ENCODE measurements around the gene ADAMTSL2.

ADAMTSL2 gene

DNA sequence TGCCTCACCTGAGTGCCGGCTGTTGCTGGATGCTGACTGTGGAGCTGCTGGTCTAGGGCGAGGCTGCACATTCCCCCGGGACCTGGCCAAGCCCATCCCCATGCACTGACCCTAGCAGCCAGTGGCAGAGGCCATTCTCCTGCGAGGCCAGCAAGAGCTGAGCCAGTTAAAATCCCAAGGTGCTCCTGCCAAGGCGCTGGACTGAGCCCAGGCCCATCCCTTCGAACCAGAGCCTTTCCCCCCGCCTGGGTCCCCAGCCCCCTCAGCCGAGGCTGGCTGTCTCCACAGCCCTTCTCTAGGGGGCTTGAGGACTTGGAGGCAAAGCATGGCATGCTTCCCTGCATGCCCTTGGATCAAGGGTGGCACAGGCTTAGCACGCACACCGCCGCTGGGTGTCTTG, 1.6 kb downstream of the ADAMTSL2 start:
- DNase-seq = no peak

DNA sequence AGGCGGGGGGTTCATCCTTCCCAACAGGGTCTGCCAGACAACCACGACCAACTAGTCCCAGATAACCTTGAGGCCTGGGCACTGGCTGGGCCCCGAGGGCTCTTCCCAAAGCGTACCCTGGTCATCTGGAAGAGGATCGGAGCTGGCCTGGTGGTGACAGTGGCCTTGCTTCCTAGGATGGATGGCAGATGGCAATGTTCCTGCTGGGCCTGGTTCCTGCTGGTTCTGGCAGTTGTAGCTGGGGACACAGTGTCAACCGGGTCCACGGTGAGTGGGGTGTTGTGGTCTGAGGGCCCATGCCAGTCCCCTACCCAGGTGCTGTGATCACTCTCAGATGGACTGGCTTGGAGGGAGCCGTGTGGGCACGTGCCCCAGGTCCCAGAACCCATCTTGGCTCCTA, 2.0 kb downstream of the ADAMTSL2 start:
- DNase-seq = no peak

DNA sequence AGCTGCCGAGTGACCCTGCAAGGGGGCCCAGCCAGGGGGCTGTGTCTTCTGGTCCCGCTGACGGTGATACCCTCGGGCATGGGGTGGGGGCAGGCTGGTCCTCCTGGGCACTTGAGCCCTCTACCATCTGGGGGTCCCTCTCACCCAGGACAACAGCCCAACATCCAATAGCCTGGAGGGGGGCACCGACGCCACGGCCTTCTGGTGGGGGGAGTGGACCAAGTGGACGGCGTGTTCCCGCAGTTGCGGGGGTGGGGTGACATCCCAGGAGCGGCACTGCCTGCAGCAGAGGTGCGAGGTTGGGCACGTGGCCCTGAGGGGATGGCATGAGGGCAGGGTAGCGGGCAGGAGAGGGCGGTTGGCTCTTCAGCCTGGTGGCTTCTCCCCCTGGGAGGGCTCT, 2.8 kb downstream of the ADAMTSL2 start:
- DNase-seq = no peak

DNA sequence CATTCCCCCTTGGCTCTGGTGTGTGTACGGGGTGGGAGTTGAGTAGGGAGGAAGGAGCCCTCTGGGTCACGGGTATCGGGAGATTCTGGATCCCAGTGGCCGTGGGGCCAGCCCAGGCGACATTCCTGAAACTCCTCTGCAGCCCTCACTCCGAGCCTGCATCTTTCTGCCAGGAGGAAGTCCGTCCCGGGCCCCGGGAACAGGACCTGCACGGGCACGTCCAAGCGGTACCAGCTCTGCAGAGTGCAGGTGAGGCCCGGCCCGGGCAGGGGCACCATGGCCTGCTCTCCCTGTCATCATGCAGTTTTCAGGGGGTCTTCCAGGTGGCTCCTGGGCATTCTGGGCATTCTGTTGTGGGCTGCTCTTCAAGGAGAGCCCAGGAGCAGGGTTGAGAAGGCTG, 3.7 kb downstream of the ADAMTSL2 start:
- DNase-seq = no peak

DNA sequence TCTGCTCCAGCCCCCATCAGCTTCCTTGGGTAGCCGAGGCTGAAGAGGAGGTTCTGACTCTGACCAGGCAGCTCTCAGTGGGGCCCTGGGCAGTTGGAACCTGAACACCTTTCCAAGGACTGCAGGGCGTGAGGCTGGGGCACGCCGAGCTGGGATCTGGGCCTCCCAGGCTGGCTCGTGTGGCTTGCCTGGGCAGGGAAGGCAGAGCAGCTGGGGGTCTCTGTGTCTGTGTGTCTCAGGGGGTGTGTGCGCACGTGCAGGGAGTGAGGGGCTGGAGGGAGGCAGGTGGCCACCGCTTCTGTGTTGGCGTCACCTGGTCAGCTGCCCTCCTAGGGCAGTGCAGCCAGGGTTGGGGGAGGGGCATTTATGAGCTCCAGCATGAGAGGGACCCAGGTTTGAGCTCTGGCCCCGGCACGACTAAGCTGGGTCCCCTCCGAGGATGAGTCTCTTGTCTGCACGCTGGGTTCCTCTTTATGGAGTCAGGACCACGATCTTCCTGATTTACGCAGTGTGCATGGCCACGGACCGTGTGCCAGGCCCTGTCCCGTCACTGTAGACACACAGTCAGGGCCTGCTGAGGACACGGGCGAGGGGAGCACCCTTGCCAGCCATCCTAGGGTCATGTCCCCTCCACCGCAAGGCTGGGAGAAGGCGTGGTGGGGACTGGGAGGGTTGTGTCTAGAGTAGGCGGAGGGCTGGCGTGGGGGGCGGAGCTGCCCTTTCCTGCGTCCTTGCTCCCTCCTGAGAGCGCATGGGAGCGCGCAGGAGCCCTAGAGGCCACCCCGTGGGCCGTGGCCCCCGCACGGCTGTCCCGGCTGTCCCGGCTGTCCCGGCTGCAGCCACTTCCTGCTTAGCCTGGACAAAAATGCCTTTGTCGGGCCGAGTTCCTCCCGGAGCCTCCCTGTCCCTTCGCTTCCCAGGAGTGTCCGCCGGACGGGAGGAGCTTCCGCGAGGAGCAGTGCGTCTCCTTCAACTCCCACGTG, 4.6 kb downstream of the ADAMTSL2 start:
- no peak for DNase-seq

DNA sequence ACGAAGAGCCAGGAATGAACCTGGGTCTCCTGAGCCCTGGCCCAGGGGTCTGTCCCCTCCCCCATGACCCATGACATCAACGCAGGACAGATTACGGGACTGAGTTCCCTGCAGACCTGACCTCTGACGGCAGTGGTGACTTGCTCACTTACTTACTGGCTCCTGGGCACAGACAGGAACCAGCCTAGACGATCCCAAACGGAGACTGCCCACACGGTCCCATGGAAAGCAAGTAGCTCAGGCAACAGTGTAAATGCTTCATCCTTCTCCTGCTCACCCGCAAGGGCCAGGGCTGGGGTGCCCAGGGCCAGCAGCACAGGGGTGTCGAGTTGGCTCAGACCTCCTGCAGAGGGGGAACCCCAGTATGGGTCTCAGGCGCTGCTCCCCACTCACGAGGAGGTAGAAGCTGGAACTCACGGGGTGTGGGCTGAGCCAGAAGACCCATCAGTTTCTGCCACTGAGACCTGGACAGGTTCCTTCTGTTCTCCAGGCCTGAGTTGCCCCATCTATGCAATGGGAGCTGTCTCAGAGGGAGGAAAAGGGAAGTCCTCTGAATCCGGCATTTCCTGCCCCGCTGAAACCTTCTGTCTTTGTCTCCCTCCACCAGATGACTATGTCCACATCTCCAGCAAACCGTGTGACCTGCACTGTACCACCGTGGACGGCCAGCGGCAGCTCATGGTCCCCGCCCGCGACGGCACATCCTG, 5.6 kb downstream of the ADAMTSL2 start:
- no peak for DNase-seq

DNA sequence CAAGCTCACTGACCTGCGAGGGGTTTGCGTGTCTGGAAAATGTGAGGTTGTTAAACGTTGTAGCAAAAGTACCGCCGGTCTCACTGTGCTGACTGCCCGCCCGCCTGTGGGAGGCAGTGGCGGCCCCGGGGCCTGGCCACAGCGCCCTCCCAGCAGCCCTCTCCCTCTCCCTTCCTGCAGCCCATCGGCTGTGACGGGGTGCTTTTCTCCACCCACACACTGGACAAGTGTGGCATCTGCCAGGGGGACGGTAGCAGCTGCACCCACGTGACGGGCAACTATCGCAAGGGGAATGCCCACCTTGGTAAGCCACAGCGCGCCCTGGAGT, 6.2 kb downstream of the ADAMTSL2 start:
- DNase-seq = no peak

DNA sequence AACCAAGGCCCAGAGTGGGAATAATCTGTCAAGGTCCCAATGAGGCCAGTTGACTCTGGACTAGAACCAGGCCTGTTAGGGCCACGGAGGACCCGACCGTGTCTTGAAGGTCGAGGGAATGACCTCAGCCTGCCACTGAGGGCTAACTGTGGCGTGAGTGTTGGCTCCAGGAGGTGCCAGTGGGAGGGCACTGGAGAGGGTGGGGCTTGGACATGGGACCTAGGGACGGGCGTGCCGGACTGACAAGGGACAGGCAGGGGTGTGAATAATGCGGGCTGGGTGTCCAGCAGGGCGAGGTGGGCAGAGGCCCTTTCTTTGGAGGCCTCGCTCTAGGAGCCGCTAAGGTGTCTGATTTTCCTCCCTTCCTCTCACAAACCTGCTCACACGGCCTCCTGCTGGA, 7.5 kb downstream of the ADAMTSL2 start:
- no peak for DNase-seq

DNA sequence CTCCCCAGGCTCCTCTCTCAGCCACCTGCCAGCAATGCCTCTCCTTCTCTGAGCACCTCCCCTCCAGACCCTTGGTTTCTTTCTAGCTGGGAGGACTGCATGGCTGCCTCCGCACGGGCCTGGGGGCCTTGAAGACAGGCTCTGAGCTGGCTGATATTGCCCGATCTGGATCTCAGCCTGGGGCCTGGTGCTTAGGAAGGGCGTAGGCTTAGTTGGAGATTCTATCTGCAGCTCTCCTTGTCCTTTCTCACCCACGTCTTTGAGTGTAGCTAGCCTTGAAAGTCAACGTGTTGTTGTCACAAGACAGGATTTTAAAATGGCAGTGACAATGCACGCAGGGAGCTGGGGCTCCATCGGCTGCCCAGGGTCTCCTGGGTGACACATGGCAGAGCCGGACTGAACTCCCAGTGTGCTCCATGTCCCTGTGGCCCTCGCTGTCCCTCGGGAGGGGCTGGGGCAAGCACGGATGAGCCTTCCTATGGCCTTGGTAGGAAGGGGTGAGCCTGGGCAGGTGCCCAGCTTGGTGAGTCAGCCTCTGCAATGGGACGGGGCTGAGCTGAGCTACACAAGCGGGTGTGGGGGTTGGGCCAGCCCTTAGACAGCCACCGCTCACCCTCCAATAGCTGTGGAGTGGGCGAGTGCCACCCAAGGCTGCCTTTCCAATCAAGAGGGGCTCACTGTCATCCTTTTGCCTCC, 9.4 kb downstream of the ADAMTSL2 start:
- DNase-seq = no peak

DNA sequence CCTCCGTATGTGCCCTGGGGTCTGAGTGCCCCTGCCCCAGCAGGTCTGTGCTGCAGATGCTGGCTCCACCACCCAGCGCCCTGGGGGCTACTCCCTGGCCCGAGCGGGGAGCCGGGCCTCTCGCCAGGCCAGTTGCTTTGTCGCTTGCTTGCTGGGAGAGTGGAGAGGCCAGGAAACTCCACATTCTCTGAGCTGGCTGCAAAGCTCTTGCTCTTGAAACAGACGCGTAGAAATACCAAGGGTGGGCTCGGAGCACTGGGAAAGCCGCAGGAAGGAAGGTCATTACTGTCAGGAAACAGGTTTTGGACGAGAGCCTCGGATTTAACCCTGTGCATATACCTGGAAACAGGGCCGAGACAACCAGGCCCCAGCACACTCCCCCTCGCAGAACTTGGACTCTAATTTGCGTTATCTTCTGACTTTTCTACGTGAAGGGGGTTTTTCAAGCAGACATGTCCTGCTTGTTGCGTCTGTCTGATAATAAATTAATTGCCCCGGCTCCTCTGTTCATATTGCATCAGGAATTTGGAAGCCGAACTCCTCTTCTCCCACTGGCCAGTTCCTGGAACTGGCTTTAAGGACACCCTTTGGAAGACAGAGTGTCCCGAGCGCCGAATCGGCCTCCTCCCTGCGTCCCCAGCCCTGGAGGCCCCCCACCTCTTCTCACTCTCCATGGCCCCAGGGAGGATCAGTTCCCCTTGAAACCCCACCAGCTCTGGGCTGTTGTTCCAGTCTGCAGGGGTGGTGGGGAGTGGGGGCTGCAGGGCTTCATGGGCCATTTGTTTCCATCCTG, 11.2 kb downstream of the ADAMTSL2 start:
- no peak for DNase-seq

DNA sequence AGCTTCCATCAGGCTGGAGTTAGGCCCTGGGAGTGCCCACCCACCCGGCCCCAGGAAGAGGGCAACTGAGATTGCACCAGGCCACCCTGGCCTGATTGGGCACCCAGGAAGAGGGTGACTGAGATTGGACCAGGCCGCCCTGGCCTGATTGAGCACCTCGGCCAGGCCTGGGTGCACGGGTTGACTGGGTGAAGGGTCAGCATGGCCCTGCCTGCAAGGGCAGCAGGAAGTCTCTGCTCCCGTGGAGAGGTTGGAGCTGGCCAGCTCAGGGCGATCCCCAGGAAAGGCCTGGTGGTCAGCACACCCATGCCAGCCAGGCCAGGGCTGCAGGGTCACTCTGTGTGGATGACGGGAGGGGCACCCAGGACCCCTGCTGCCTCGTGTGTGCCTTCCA, 11.8 kb downstream of the ADAMTSL2 start:
- no peak for DNase-seq

DNA sequence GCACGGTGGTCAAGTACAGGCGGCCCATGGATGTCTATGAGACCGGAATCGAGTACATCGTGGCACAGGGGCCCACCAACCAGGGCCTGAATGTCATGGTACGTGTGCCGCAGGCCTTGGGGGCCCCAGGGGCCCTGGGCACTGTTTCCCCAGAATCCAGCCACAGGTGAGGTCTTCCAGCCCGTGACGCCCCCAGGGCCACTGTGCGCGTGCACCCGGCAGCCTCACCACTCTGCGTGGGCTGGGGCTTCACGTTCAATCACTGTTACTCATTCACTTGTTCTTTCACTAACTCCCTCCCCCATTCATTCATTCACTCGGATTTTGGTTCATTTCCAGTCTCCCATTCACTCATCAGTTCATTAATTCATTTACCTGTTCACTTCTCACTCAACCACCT, 12.6 kb downstream of the ADAMTSL2 start:
- DNase-seq = no peak

DNA sequence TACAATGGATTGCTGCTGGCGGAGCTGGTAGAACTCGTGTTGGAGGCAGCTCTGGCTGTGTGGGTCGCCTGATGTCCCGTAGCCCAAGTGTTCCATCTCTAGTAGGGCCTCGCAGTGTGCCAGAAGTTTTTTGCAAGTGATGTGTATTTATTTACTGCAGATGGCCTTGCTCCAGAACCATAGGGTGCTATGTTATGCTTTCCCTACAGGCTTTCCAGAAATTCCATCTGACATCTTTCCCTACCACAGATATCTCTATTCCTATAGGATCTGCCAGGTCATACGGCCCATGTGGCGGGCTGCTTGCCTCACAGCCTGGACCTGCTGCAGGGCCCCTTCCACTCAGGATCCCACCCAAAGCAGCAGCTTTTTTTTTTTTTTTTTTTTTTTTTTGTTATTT, 16.9 kb downstream of the ADAMTSL2 start:
- DNase-seq = no peak

DNA sequence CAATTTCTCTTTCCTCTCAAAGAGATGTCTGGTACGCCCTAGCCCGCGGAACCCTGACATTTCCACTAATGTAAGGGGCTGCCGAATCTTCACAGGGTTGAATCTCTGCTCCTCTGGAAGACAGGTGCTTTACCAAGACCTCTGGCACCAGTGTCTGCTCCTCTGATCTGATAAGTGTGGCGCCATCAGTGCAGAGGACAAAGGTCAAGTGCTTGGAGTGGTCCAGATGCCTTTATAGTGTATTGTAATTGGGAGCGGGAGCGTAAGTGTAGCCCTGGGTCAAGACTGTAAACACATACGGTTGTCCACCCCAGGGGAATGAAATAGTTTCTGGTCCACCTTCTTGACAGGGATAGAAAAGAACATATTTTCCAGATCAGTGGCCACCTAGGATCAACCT, 17.7 kb downstream of the ADAMTSL2 start:
- no peak for DNase-seq

DNA sequence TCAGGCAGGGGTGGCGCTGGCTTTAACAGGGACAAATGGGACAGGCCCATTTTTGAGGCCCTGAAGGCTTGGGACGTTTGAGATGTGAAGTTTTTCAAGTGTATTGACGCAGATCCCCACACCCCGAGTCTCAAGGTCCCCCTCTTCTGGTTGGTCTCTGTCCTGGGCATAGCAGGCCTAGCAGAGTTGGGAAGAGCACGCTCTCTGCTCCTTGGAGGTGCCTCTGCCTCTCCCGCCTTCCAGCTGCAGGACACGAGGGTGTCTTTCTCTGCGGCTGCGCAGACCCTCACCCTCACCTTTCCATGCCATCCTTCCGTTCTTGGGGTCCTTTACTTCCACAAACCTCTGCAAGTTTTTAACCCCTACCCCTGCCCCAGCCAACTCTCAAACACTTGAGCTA, 18.6 kb downstream of the ADAMTSL2 start:
- no peak for DNase-seq

DNA sequence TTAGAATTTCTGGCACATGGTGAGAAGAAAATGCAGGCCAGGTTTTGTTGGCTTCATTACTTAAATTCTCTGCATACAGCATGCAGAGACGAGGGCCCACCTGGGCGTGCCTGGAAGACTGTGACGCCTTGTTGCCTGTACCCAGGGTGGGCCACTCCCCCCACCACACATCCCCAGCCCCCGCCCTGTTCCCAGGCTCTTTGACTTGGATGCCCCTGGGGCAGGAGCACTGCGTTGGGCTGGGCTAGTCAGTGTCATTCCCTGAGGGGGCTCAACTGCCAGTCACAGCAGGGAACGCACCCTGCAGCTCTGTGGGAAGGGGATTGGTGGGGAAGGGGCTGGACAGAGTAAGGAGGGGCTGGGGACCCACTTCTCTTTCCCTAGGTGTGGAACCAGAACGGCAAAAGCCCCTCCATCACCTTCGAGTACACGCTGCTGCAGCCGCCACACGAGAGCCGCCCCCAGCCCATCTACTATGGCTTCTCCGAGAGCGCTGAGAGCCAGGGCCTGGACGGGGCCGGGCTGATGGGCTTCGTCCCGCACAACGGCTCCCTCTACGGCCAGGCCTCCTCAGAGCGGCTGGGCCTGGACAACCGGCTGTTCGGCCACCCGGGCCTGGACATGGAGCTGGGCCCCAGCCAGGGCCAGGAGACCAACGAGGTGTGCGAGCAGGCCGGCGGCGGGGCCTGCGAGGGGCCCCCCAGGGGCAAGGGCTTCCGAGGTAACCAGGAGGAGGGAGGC, 19.6 kb downstream of the ADAMTSL2 start:
- DNase-seq = no peak

DNA sequence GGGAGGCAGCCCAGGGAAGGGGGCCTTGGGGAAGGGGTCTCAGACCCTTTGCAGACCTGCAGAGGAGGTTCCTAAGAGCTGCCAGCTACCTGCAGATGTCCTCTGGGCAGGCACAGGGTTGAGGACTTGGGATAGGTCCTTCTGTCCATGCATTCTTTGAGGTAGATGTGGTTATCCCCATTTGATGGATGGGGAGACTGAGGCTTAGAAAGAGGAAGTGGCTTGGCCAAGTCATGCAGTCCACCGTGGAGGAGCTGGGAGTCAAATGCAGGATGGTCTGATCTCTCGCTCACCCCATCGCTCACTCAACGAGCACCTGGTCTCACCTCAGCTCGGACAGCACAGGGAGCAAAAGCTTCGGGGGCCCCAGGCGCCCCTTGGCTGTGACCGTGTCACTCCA, 20.2 kb downstream of the ADAMTSL2 start:
- no peak for DNase-seq

DNA sequence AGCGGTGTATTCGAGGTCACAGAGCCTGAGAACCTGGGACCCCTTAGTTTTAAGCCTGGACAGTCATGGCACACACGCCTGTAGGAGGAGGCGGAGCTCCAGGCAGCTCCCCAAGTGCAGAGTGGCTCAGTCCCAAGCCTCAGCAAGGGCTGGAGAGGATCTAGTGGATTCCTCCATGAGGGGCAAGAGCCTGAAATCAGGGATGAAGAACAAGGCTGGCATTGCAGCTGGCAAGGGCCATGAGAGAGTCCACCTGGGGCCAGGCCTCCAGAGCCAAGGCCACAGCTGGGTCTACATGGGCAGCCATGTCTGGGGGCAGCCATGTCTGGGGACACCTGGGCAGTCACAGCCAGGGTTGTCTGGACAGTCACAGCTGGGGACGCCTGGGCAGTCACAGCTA, 21.9 kb downstream of the ADAMTSL2 start:
- no peak for DNase-seq

DNA sequence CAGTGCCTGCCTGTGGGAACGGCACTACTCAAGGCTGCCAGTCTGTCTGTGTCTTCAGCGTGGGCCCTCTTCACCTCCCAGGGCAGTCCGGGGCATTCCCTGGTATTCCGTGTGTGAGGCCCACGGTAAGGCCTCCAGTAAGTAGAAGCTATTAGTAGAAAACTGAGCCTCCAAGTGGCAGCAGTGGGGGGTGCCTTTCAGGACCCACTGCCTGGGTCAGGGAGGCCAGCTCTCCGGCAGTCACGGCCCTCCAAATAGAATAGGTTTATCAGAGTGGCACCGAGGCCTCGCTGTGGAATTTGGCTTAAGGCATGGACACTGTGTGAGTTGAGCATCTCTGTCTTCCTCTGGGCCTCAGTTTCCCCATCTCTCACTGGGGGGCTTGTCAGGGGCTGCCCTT, 23.1 kb downstream of the ADAMTSL2 start:
- no peak for DNase-seq

DNA sequence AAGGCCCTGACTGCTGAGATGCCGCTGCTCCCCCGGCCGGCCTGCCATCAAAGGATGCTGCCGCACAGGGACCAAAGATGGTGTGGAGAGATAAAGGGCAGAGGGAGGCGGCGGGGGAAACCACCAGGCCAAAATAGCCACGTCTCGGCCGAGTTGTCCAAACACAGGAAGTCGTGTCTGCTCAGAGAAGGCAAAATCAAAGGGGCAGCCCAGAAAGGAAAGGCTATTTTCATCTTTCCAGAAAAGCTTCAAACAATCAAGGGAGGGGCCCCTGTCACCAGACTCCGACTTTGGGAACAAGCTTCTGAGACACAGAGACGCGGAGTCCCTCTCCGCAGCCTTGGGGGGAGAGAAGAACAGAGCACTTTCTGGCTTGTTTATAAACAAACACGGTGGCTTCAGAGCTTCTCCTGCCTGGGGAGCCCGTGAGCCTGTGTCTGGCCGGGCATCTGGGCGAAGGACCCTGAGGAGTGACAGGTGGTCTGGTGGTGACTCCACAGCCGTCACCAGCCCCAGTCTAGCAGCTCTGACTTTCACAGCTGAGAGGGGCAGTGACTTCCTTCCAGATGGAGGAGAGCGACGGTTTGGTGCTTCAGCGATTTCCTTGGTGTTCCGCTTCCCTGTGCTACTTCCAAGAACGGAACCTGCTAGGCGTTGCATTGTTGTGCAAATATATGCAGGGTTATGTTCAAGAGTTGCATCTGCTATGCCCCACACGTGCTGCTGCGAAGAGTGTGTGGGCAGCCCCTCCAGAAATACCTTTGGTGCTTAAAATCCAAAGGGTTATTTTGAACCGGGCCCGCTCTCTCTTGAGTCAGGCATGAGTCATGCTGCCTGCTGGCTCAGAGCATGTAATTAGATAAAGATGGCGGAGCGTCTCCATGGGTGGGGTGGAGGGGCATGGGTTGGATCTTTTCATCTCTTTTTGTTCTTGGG, 24.0 kb downstream of the ADAMTSL2 start:
- no peak for DNase-seq

DNA sequence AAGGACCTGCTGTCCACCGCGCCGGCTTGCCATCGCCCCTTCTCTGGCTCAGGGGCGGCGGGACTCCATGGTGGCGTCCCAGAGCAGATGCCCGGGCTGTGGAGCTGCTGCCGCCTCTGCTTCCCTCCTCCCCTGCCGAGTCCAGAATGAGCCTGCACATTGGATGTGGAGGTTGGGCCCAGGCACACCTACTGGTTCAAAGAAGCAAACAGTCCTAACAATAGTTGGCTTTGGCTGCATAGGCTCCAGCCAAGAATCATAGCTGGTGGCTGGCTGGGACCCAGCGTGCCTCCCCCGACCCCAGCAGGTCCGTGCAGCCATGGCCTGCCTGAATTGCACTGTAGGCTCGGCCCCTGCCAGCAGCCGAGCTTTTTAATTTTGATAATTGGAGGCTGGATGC, 25.8 kb downstream of the ADAMTSL2 start:
- DNase-seq = no peak

Data from NCI-H1092 treated with DMSO at 0.1 percent for 48 hours (cell line).